ENCODE data around the gene ZNF648. TPM values are rescaled to one million over a fixed set of nuclear protein-coding genes. Genes with fewer than 3 reads are reported as not detected.
A peak's percentile ranks its signal among the peaks of the same experiment; 100 is the strongest.
"Not testable (repeated sequence)": the region's sequence is repeated elsewhere in the genome, so short reads cannot be mapped to it uniquely, and the experiment has no call there.

Gene ZNF648
- total RNA-seq, 1 donor from 2014 or later = not detected

- H3K4me1 Mint-ChIP-seq (ENCODE audit: low read depth) = peaks cover 11% of the 10 kb centered on the region
- no peaks in the 10 kb centered on the region for H3K27me3 Mint-ChIP-seq (ENCODE audit: low read depth)
- intact Hi-C loops (cut with micrococcal nuclease) = no loop called here
- H3K36me3 Mint-ChIP-seq (ENCODE audit: low read depth) = peaks cover 19% of the 10 kb centered on the region
- no peak overlapping the region for H3K27ac Mint-ChIP-seq
- DNase-seq (ENCODE audit: low spot score) = no peak
- H3K4me3 Mint-ChIP-seq (ENCODE audit: low read depth) = no peak overlapping the region
- peaks cover 29% of the 10 kb centered on the region for H3K9me3 Mint-ChIP-seq
Measured at GRCh38 chr1:182041615-182042014, 19.9 kb downstream of the ZNF648 start.

GRCh38 chr1:182038220-182038619 is 23.3 kb downstream of the ZNF648 start:
- H3K4me1 Mint-ChIP-seq (ENCODE audit: low read depth) = peaks cover 12% of the 10 kb centered on the region
- intact Hi-C loops (cut with micrococcal nuclease) = loop anchor here (10.0 kb wide), 1 partner anchor 643 kb away; no protein-coding TSS in a partner anchor
- peaks cover 19% of the 10 kb centered on the region for H3K9me3 Mint-ChIP-seq
- no peak overlapping the region for H3K27ac Mint-ChIP-seq
- peaks cover 7% of the 10 kb centered on the region for H3K36me3 Mint-ChIP-seq (ENCODE audit: low read depth)
- peaks cover 2% of the 10 kb centered on the region for H3K27me3 Mint-ChIP-seq (ENCODE audit: low read depth)
- H3K4me3 Mint-ChIP-seq (ENCODE audit: low read depth) = no peak overlapping the region
- DNase-seq (ENCODE audit: low spot score) = no peak

- Mint-ChIP-seq H3K27ac (no peak overlapping the region), H3K27me3 (ENCODE audit: low read depth) (peaks cover 2% of the 10 kb centered on the region), H3K9me3 (peaks cover 13% of the 10 kb centered on the region), H3K4me3 (ENCODE audit: low read depth) (no peak overlapping the region), H3K4me1 (ENCODE audit: low read depth) (peaks cover 12% of the 10 kb centered on the region), H3K36me3 (ENCODE audit: low read depth) (peaks cover 7% of the 10 kb centered on the region)
- intact Hi-C loops (cut with micrococcal nuclease) = loop anchor here (10.0 kb wide), 1 partner anchor 640 kb away; no protein-coding TSS in a partner anchor
- DNase-seq (ENCODE audit: low spot score) = no peak
Measured at GRCh38 chr1:182035097-182035770, 26.3 kb downstream of the ZNF648 start.

GRCh38 chr1:182032251-182032650 is 29.3 kb downstream of the ZNF648 start:
- peaks cover 6% of the 10 kb centered on the region for H3K9me3 Mint-ChIP-seq
- no peak overlapping the region for H3K4me3 Mint-ChIP-seq (ENCODE audit: low read depth)
- intact Hi-C loops (cut with micrococcal nuclease) = loop anchor here (10.0 kb wide), 1 partner anchor 637 kb away; no protein-coding TSS in a partner anchor
- peaks cover 19% of the 10 kb centered on the region for H3K4me1 Mint-ChIP-seq (ENCODE audit: low read depth)
- H3K27me3 Mint-ChIP-seq (ENCODE audit: low read depth) = peaks cover 2% of the 10 kb centered on the region
- peaks cover 3% of the 10 kb centered on the region for H3K36me3 Mint-ChIP-seq (ENCODE audit: low read depth)
- H3K27ac Mint-ChIP-seq = no peak overlapping the region
- no peak for DNase-seq (ENCODE audit: low spot score)

- peaks cover 14% of the 10 kb centered on the region for H3K4me1 Mint-ChIP-seq (ENCODE audit: low read depth)
- intact Hi-C loops (cut with micrococcal nuclease) = loop anchor here (2.0 to 10.0 kb wide), 3 partner anchors 17 to 635 kb away; partner anchors contain the start of gene GLUL
Measured at GRCh38 chr1:182029379-182030331, 31.9 kb downstream of the ZNF648 start.

GRCh38 chr1:182029002-182029378 is 32.5 kb downstream of the ZNF648 start:
- H3K9me3 Mint-ChIP-seq = no peaks in the 10 kb centered on the region
- no peak for DNase-seq (ENCODE audit: low spot score)
- H3K27ac Mint-ChIP-seq = peak overlapping the region; percentile 95
- H3K36me3 Mint-ChIP-seq (ENCODE audit: low read depth) = no peaks in the 10 kb centered on the region
- H3K4me3 Mint-ChIP-seq (ENCODE audit: low read depth) = peak overlapping the region; percentile 97
- peaks cover 2% of the 10 kb centered on the region for H3K27me3 Mint-ChIP-seq (ENCODE audit: low read depth)
- intact Hi-C loops (cut with micrococcal nuclease) = loop anchor here (2.0 to 5.0 kb wide), 2 partner anchors 18 to 363 kb away; partner anchors contain the start of gene GLUL
- peaks cover 14% of the 10 kb centered on the region for H3K4me1 Mint-ChIP-seq (ENCODE audit: low read depth)

More at GRCh38 chr1:182029379-182030331, 31.9 kb downstream of the ZNF648 start:
- peak; percentile 98 for DNase-seq (ENCODE audit: low spot score)
- peak overlapping the region; percentile 97 for H3K4me3 Mint-ChIP-seq (ENCODE audit: low read depth)
- H3K9me3 Mint-ChIP-seq = no peaks in the 10 kb centered on the region
- no peaks in the 10 kb centered on the region for H3K36me3 Mint-ChIP-seq (ENCODE audit: low read depth)
- H3K27ac Mint-ChIP-seq = peak overlapping the region; percentile 95
- peaks cover 2% of the 10 kb centered on the region for H3K27me3 Mint-ChIP-seq (ENCODE audit: low read depth)

GRCh38 chr1:182015360-182015759 is 46.2 kb downstream of the ZNF648 start:
- no peaks in the 10 kb centered on the region for H3K4me1 Mint-ChIP-seq (ENCODE audit: low read depth)
- H3K27me3 Mint-ChIP-seq (ENCODE audit: low read depth) = peaks cover 12% of the 10 kb centered on the region

GRCh38 chr1:182010800-182011370 is 50.6 kb downstream of the ZNF648 start:
- intact Hi-C loops (cut with micrococcal nuclease); H3K4me3 Mint-ChIP-seq (ENCODE audit: low read depth); DNase-seq (ENCODE audit: low spot score); H3K36me3 Mint-ChIP-seq (ENCODE audit: low read depth); H3K27ac Mint-ChIP-seq; H3K4me1 Mint-ChIP-seq (ENCODE audit: low read depth): not testable (repeated sequence)
- Mint-ChIP-seq H3K9me3 (peaks cover 12% of the 10 kb centered on the region), H3K27me3 (ENCODE audit: low read depth) (peaks cover 10% of the 10 kb centered on the region)

More at GRCh38 chr1:182015360-182015759, 46.2 kb downstream of the ZNF648 start:
- DNase-seq (ENCODE audit: low spot score) = no peak
- peaks cover 10% of the 10 kb centered on the region for H3K9me3 Mint-ChIP-seq
- no peak overlapping the region for H3K27ac Mint-ChIP-seq
- H3K36me3 Mint-ChIP-seq (ENCODE audit: low read depth) = no peaks in the 10 kb centered on the region
- intact Hi-C loops (cut with micrococcal nuclease) = no loop called here
- no peak overlapping the region for H3K4me3 Mint-ChIP-seq (ENCODE audit: low read depth)

GRCh38 chr1:182005398-182005797 is 56.1 kb downstream of the ZNF648 start:
- H3K4me3 Mint-ChIP-seq (ENCODE audit: low read depth); intact Hi-C loops (cut with micrococcal nuclease); H3K36me3 Mint-ChIP-seq (ENCODE audit: low read depth); H3K4me1 Mint-ChIP-seq (ENCODE audit: low read depth); H3K27ac Mint-ChIP-seq; DNase-seq (ENCODE audit: low spot score): not testable (repeated sequence)
- Mint-ChIP-seq H3K9me3 (peaks cover 12% of the 10 kb centered on the region), H3K27me3 (ENCODE audit: low read depth) (peaks cover 14% of the 10 kb centered on the region)

- Mint-ChIP-seq H3K27me3 (ENCODE audit: low read depth) (peaks cover 14% of the 10 kb centered on the region), H3K27ac (no peak overlapping the region), H3K4me3 (ENCODE audit: low read depth) (no peak overlapping the region), H3K36me3 (ENCODE audit: low read depth) (no peaks in the 10 kb centered on the region), H3K9me3 (peaks cover 12% of the 10 kb centered on the region), H3K4me1 (ENCODE audit: low read depth) (no peaks in the 10 kb centered on the region)
- intact Hi-C loops (cut with micrococcal nuclease) = no loop called here
- DNase-seq (ENCODE audit: low spot score) = no peak
Measured at GRCh38 chr1:182004601-182005000, 56.9 kb downstream of the ZNF648 start.

Measured in activated T-helper 2 cell treated with anti-CD3 and anti-CD28 coated beads, Interferon-gamma antibody, Interleukin-2, Interleukin-4, amounts not matched to agents 10 μg/mL and 5 μg/mL and 100 μg/mL, durations not matched to agents 14 hours and 24 hours and 36 hours (primary cell).